ENCODE results near the gene GPC2. TPM values are rescaled to one million over a fixed set of nuclear protein-coding genes. Genes with fewer than 3 reads are reported as not detected.
A peak's percentile ranks its signal among the peaks of the same experiment; 100 is the strongest.

The GPC2 gene
- total RNA-seq, 1 experiment from 2014 or later: 23.3 TPM

- TF ChIP-seq CTCF (conservative IDR thresholded peaks at IDR 0.05; ENCODE audit: low read depth, low read length) (no peak), EZH2 (IDR thresholded peaks at IDR 0.05; ENCODE audit: borderline replicate concordance, low read depth, low read length, poor library complexity, severe bottlenecking) (no peak)
- Histone ChIP-seq H3K27ac (ENCODE audit: low read depth, low read length, poor library complexity, severe bottlenecking) (peak overlapping the region; percentile 95), H3K4me1 (ENCODE audit: insufficient read depth, low read length, poor library complexity, severe bottlenecking) (peaks cover 10% of the 10 kb centered on the region), H3K27me3 (replicated peaks; ENCODE audit: insufficient read depth, low read depth, low read length, poor library complexity) (no peaks in the 10 kb centered on the region), H3K4me3 (ENCODE audit: low read depth, low read length, poor library complexity, severe bottlenecking) (peak overlapping the region; percentile 62), H3K9me3 (ENCODE audit: low read depth, low read length, poor library complexity, severe bottlenecking) (no peaks in the 10 kb centered on the region), H3K36me3 (ENCODE audit: insufficient read depth, low read length, poor library complexity, severe bottlenecking) (no peaks in the 10 kb centered on the region)
- ChIA-PET POLR2A (ENCODE audit: low non-redundant PET) (interaction anchor here (0.8 to 1.2 kb wide), 2 partner anchors 25 to 302 kb away, joined by 4 to 5 read pairs; partner anchors contain the start of genes AP4M1 and ZCWPW1), CTCF (no interaction called here)
- intact Hi-C loops (cut with micrococcal nuclease; ENCODE audit: unreplicated experiment): no loop called here
- DNase-seq (ENCODE audit: low spot score): no peak
- BruUV-seq (replicated peaks): TSS peak; percentile 81
These were observed 50.8 kb downstream of the GPC2 start for GRCh38 chr7:100126239-100126930.

GRCh38 chr7:100124301-100125230 lies 52.6 kb downstream of the GPC2 start:
- ChIA-PET POLR2A (ENCODE audit: low non-redundant PET) (interaction anchor here (1.0 kb wide), 1 partner anchor 24 kb away, joined by 3 read pairs; the partner anchor contains the start of gene LAMTOR4), CTCF (no interaction called here)
- Histone ChIP-seq H3K4me1 (ENCODE audit: insufficient read depth, low read length, poor library complexity, severe bottlenecking) (peaks cover 19% of the 10 kb centered on the region), H3K36me3 (ENCODE audit: insufficient read depth, low read length, poor library complexity, severe bottlenecking) (no peaks in the 10 kb centered on the region), H3K27ac (ENCODE audit: low read depth, low read length, poor library complexity, severe bottlenecking) (peak overlapping the region; percentile 23), H3K4me3 (ENCODE audit: low read depth, low read length, poor library complexity, severe bottlenecking) (no peak overlapping the region), H3K9me3 (ENCODE audit: low read depth, low read length, poor library complexity, severe bottlenecking) (no peaks in the 10 kb centered on the region), H3K27me3 (replicated peaks; ENCODE audit: insufficient read depth, low read depth, low read length, poor library complexity) (no peaks in the 10 kb centered on the region)
- no TSS peak for BruUV-seq (replicated peaks)
- DNase-seq (ENCODE audit: low spot score): no peak
- intact Hi-C loops (cut with micrococcal nuclease; ENCODE audit: unreplicated experiment): no loop called here
- no peak for TF ChIP-seq CTCF (conservative IDR thresholded peaks at IDR 0.05; ENCODE audit: low read depth, low read length)
- no peak for TF ChIP-seq EZH2 (IDR thresholded peaks at IDR 0.05; ENCODE audit: borderline replicate concordance, low read depth, low read length, poor library complexity, severe bottlenecking)

DNA sequence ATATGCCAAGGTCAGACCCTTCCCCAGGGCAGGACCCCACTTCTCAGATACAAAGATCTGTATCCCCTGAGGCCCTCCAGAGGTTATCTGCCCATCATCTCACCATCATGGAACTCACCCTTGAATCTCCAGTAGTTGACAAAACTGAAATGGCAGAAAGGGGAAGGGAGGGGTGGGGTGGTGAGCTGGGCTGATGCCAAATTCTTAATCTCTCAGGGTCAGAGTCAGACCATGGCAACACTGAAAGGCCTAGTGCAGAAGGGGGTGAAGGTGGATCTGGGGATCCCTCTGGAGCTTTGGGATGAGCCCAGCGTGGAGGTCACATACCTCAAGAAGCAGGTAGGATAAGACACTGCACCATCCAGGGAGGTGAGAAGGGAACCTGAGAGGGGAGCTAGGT lies 54.6 kb downstream of the GPC2 start:
- no peaks in the 10 kb centered on the region for H3K27me3 ChIP-seq (replicated peaks; ENCODE audit: insufficient read depth, low read depth, low read length, poor library complexity)
- DNase-seq (ENCODE audit: low spot score): no peak
- intact Hi-C loops (cut with micrococcal nuclease; ENCODE audit: unreplicated experiment): no loop called here
- TF ChIP-seq EZH2 (IDR thresholded peaks at IDR 0.05; ENCODE audit: borderline replicate concordance, low read depth, low read length, poor library complexity, severe bottlenecking) (no peak), CTCF (conservative IDR thresholded peaks at IDR 0.05; ENCODE audit: low read depth, low read length) (no peak)
- POLR2A ChIA-PET (ENCODE audit: low non-redundant PET): interaction anchor here (0.6 kb wide), 1 partner anchor 25 kb away, joined by 9 read pairs; no protein-coding TSS in a partner anchor
- H3K4me1 ChIP-seq (ENCODE audit: insufficient read depth, low read length, poor library complexity, severe bottlenecking): peaks cover 14% of the 10 kb centered on the region
- CTCF ChIA-PET: interaction anchor here (0.6 kb wide), 1 partner anchor 95 kb away, joined by 5 read pairs; no protein-coding TSS in a partner anchor
- H3K36me3 ChIP-seq (ENCODE audit: insufficient read depth, low read length, poor library complexity, severe bottlenecking): no peaks in the 10 kb centered on the region
- no peak overlapping the region for H3K4me3 ChIP-seq (ENCODE audit: low read depth, low read length, poor library complexity, severe bottlenecking)
- H3K27ac ChIP-seq (ENCODE audit: low read depth, low read length, poor library complexity, severe bottlenecking): no peak overlapping the region
- H3K9me3 ChIP-seq (ENCODE audit: low read depth, low read length, poor library complexity, severe bottlenecking): no peaks in the 10 kb centered on the region
- BruUV-seq (replicated peaks): no TSS peak

All from A673 (cell line).